ENCODE results near the gene MAN2A2. TPM values are rescaled to one million over a fixed set of nuclear protein-coding genes. Genes with fewer than 3 reads are reported as not detected.

Gene MAN2A2
- total RNA-seq, 2 experiments from 2014 or later: 11.6 to 12.2 TPM

DNA sequence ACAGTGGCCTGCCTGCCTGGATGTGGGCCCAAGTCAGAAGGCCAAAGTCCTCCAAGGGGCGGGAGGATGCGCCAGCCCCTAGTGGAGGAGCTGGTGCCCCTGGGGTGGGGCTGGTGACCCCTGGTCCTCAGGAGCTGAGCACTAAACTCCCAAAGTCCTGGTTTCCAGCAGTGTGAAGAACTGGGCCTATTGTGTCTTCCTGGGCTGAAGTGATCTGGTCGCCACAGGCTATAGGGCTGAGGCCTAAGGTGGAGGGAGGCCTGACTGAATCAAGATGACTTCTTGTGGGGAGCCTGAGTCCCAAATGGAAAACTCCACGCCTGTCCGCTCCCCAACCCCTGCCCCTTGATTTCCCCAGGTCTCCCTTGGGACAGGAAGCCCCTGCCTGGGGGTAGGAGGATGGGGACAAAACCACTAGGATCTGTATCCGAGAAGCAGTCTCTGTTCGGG is 19.6 kb upstream of the MAN2A2 start:
- H2AFZ ChIP-seq (ENCODE audit: low read length): no peak overlapping the region
- no peaks in the 10 kb centered on the region for H4K20me1 ChIP-seq (ENCODE audit: insufficient read depth, low read length)
- POLR2A ChIA-PET: interaction anchor here (0.8 kb wide), 1 partner anchor 74 kb away, joined by 4 read pairs; no protein-coding TSS in a partner anchor
- no peaks in the 10 kb centered on the region for H3K9me2 ChIP-seq (ENCODE audit: insufficient read depth, low read length)
- H3K36me3 ChIP-seq (ENCODE audit: insufficient read depth, low read length): no peaks in the 10 kb centered on the region
- no peak overlapping the region for H3K27ac ChIP-seq (ENCODE audit: low read depth, low read length, poor library complexity, severe bottlenecking)
- TF ChIP-seq EZH2phosphoT487 (IDR thresholded peaks at IDR 0.05; ENCODE audit: borderline replicate concordance, low read depth, low read length): no peak
- TF ChIP-seq, protein P1, sequence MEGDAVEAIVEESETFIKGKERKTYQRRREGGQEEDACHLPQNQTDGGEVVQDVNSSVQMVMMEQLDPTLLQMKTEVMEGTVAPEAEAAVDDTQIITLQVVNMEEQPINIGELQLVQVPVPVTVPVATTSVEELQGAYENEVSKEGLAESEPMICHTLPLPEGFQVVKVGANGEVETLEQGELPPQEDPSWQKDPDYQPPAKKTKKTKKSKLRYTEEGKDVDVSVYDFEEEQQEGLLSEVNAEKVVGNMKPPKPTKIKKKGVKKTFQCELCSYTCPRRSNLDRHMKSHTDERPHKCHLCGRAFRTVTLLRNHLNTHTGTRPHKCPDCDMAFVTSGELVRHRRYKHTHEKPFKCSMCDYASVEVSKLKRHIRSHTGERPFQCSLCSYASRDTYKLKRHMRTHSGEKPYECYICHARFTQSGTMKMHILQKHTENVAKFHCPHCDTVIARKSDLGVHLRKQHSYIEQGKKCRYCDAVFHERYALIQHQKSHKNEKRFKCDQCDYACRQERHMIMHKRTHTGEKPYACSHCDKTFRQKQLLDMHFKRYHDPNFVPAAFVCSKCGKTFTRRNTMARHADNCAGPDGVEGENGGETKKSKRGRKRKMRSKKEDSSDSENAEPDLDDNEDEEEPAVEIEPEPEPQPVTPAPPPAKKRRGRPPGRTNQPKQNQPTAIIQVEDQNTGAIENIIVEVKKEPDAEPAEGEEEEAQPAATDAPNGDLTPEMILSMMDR (conservative IDR thresholded peaks at IDR 0.05; ENCODE audit: low read length): no peak
- intact Hi-C loops (cut with micrococcal nuclease; ENCODE audit: unreplicated experiment): no loop called here
- H3K4me1 ChIP-seq (ENCODE audit: insufficient read depth, low read length, poor library complexity, severe bottlenecking): peaks cover 12% of the 10 kb centered on the region
- H3K4me3 ChIP-seq (ENCODE audit: low read depth, low read length, poor library complexity, severe bottlenecking): no peak overlapping the region
- no peak for DNase-seq (ENCODE audit: low spot score)
- BruUV-seq (replicated peaks): no TSS peak
- no peaks in the 10 kb centered on the region for H3K9me3 ChIP-seq (ENCODE audit: low read length)
- no peaks in the 10 kb centered on the region for H3K79me2 ChIP-seq (ENCODE audit: insufficient read depth, low read depth, low read length)
- no peak overlapping the region for H3K4me2 ChIP-seq (ENCODE audit: low read length)
- CTCF ChIA-PET (ENCODE audit: unreplicated experiment): no interaction called here

DNA sequence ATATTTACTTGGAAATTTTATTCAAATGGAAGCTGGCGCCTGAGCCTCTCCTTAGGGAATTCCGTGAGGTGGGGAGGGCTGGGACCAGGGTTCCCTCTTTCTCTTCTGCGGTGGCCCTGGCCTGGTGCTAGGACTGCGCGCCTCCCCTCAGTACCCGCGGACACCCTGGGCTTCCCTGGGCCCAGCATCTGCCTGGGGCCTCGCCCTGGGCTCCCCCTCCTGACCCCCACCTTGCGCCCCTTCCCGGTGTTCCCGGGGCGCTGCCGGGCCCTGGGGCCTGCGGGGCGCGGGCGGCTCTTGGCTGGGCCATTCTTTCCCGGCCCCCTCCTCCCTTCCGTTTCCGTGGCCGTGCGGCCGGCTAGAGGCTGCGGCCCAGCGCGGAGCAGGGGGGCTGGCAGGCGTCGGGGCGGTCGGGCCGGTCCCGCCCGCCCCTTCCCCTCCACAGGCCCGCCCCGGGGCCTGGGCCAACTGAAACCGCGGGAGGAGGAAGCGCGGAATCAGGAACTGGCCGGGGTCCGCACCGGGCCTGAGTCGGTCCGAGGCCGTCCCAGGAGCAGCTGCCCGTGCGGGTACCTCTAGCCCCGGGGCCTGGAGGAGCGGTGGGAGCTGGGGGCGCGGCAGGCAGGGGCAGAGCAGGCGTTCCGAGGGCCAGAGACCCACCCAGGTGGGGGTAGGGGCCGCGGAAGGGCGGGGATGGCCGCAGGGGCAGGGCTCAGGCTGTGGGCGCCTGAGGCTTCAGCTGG is 19.0 kb upstream of the MAN2A2 start, which contains the start of gene FES:
FES (plus strand) TSS at position 529 of the 743 bp plus-strand sequence. CDS start 542 bp downstream, outside the sequence.
- TF ChIP-seq, protein P1 (conservative IDR thresholded peaks at IDR 0.05; ENCODE audit: low read length): no peak
- TF ChIP-seq EZH2phosphoT487 (IDR thresholded peaks at IDR 0.05; ENCODE audit: borderline replicate concordance, low read depth, low read length): no peak
- H3K27ac ChIP-seq (ENCODE audit: low read depth, low read length, poor library complexity, severe bottlenecking): no peak within 1 kb of the TSS
- ChIA-PET CTCF (ENCODE audit: unreplicated experiment) (no interaction called here), POLR2A (no interaction called here)
- H3K9me2 ChIP-seq (ENCODE audit: insufficient read depth, low read length): no peaks in the 10 kb centered on the region
- H3K9me3 ChIP-seq (ENCODE audit: low read length): no peaks in the 10 kb centered on the region
- BruUV-seq (replicated peaks): no TSS peak
- peaks cover 12% of the 10 kb centered on the region for H3K4me1 ChIP-seq (ENCODE audit: insufficient read depth, low read length, poor library complexity, severe bottlenecking)
- no peak within 1 kb of the TSS for H2AFZ ChIP-seq (ENCODE audit: low read length)
- H4K20me1 ChIP-seq (ENCODE audit: insufficient read depth, low read length): no peaks in the 10 kb centered on the region
- H3K4me3 ChIP-seq (ENCODE audit: low read depth, low read length, poor library complexity, severe bottlenecking): no peak within 1 kb of the TSS
- H3K79me2 ChIP-seq (ENCODE audit: insufficient read depth, low read depth, low read length): no peaks in the 10 kb centered on the region
- intact Hi-C loops (cut with micrococcal nuclease; ENCODE audit: unreplicated experiment): no loop called here
- no peak within 1 kb of the TSS for H3K4me2 ChIP-seq (ENCODE audit: low read length)
- no peaks in the 10 kb centered on the region for H3K36me3 ChIP-seq (ENCODE audit: insufficient read depth, low read length)
- no peak for DNase-seq (ENCODE audit: low spot score)

Measured in OCI-LY7 (cell line).